ENCODE results near the gene PKNOX2. TPM values are rescaled to one million over a fixed set of nuclear protein-coding genes. Genes with fewer than 3 reads are reported as not detected.

PKNOX2 gene
- total and polyA plus RNA-seq, 4 donors: 0.14 to 0.29 (median 0.24) TPM

DNA sequence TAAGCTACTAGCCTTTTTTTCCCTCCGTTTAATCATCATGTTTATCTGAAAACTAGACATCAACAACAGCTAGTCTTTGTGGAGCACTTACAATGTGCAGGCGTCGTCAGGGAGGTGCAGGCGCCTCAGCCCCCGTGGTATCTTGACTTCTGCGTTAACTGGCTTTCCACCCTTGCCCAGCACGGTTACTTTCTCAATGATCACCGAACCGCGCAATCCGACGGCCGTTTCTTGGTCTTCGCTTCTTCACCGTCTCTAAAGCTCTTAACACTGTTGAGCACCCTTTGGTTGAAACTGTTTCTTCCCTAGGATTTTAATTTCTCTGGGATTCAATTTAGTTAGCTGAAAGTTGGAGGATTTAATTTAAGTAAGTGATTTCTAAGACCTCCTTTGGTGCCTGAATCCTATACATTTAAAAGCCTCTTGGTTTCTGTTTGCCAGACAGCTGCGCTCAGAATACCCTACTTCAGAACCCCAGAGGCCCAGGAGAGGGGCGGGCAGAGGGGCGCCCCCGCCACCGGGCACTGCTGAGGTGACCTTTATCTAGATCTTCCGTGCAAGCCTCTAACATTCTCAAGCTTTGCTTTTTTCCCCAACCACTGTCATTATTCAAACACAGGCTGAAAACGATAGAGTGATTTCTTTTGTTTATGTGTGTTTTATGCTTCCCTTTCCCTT is 35.1 kb upstream of the PKNOX2 start:
- Histone ChIP-seq H3K9me3 (ENCODE audit: control insufficient read depth in 4 of 4, low read length in 3 of 4) (no peaks in the 10 kb centered on the region), H3K27ac (ENCODE audit: low read depth in 1 of 2, low read length in 2 of 2) (no peak overlapping the region), H3K27me3 (ENCODE audit: control insufficient read depth in 4 of 4, insufficient read depth in 4 of 4, low read length in 3 of 4) (no peaks in the 10 kb centered on the region), H3K36me3 (ENCODE audit: control insufficient read depth in 4 of 4, insufficient read depth in 3 of 4, low read depth in 1 of 4, low read length in 3 of 4) (no peaks in the 10 kb centered on the region), H3K9ac (ENCODE audit: low read depth in 1 of 2, low read length in 2 of 2) (no peak overlapping the region), H3K4me1 (ENCODE audit: control insufficient read depth in 4 of 4, insufficient read depth in 4 of 4, low read length in 3 of 4) (peaks cover 0 to 1% (median 0%) of the 10 kb centered on the region in 4 donors), H3K4me3 (ENCODE audit: low read depth in 1 of 3, low read length in 3 of 3) (no peak overlapping the region)
- no peak for DNase-seq (ENCODE audit: low spot score)
- 83% methylated on average over 22 of the region's 22 CpGs for WGBS
- TF ChIP-seq FOXA1 (IDR thresholded peaks at IDR 0.05): no peak
- no peak for TF ChIP-seq FOXA2 (IDR thresholded peaks at IDR 0.05)
- TF ChIP-seq JUND (IDR thresholded peaks at IDR 0.05): no peak
- TF ChIP-seq HNF4G (IDR thresholded peaks at IDR 0.05): no peak
- TF ChIP-seq MAX (IDR thresholded peaks at IDR 0.05): no peak
- TF ChIP-seq HNF4A (conservative IDR thresholded peaks at IDR 0.05): no peak
- TF ChIP-seq YY1 (IDR thresholded peaks at IDR 0.05): no peak
- no peak for TF ChIP-seq TAF1 (conservative IDR thresholded peaks at IDR 0.05)
- TF ChIP-seq, protein P1, sequence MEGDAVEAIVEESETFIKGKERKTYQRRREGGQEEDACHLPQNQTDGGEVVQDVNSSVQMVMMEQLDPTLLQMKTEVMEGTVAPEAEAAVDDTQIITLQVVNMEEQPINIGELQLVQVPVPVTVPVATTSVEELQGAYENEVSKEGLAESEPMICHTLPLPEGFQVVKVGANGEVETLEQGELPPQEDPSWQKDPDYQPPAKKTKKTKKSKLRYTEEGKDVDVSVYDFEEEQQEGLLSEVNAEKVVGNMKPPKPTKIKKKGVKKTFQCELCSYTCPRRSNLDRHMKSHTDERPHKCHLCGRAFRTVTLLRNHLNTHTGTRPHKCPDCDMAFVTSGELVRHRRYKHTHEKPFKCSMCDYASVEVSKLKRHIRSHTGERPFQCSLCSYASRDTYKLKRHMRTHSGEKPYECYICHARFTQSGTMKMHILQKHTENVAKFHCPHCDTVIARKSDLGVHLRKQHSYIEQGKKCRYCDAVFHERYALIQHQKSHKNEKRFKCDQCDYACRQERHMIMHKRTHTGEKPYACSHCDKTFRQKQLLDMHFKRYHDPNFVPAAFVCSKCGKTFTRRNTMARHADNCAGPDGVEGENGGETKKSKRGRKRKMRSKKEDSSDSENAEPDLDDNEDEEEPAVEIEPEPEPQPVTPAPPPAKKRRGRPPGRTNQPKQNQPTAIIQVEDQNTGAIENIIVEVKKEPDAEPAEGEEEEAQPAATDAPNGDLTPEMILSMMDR (IDR thresholded peaks at IDR 0.05; ENCODE audit: low read depth, low read length, missing input control): no peak
- no peak for TF ChIP-seq GABPA (IDR thresholded peaks at IDR 0.05 in 1 of 2, conservative IDR thresholded peaks at IDR 0.05 in 1 of 2)
- no peak for TF ChIP-seq SP1 (IDR thresholded peaks at IDR 0.05)
- TF ChIP-seq EGR1 (IDR thresholded peaks at IDR 0.05; ENCODE audit: low read depth in 2 of 2): no peak
- no peak for TF ChIP-seq NR2F2 (IDR thresholded peaks at IDR 0.05)
- TF ChIP-seq REST (IDR thresholded peaks at IDR 0.05): no peak
- TF ChIP-seq, protein P2, sequence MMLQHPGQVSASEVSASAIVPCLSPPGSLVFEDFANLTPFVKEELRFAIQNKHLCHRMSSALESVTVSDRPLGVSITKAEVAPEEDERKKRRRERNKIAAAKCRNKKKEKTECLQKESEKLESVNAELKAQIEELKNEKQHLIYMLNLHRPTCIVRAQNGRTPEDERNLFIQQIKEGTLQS (IDR thresholded peaks at IDR 0.05): no peak

- WGBS: 55% methylated on average over 1 of the region's 1 CpG
- TF ChIP-seq TAF1 (conservative IDR thresholded peaks at IDR 0.05) (no peak), GABPA (IDR thresholded peaks at IDR 0.05 in 1 of 2, conservative IDR thresholded peaks at IDR 0.05 in 1 of 2) (no peak), REST (IDR thresholded peaks at IDR 0.05) (no peak), SP1 (IDR thresholded peaks at IDR 0.05) (no peak), JUND (IDR thresholded peaks at IDR 0.05) (no peak), RAD21 (IDR thresholded peaks at IDR 0.05) (no peak)
- TF ChIP-seq, protein P1 (IDR thresholded peaks at IDR 0.05; ENCODE audit: low read depth, low read length, missing input control): no peak
- TF ChIP-seq, protein P2 (IDR thresholded peaks at IDR 0.05): no peak
- TF ChIP-seq, protein P3, sequence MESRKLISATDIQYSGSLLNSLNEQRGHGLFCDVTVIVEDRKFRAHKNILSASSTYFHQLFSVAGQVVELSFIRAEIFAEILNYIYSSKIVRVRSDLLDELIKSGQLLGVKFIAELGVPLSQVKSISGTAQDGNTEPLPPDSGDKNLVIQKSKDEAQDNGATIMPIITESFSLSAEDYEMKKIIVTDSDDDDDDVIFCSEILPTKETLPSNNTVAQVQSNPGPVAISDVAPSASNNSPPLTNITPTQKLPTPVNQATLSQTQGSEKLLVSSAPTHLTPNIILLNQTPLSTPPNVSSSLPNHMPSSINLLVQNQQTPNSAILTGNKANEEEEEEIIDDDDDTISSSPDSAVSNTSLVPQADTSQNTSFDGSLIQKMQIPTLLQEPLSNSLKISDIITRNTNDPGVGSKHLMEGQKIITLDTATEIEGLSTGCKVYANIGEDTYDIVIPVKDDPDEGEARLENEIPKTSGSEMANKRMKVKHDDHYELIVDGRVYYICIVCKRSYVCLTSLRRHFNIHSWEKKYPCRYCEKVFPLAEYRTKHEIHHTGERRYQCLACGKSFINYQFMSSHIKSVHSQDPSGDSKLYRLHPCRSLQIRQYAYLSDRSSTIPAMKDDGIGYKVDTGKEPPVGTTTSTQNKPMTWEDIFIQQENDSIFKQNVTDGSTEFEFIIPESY (IDR thresholded peaks at IDR 0.05): no peak
Measured at GRCh38 chr11:125132071-125132470, 32.5 kb upstream of the PKNOX2 start.

More at GRCh38 chr11:125132071-125132470, 32.5 kb upstream of the PKNOX2 start:
- no peaks in the 10 kb centered on the region for H3K36me3 ChIP-seq (ENCODE audit: control insufficient read depth in 4 of 4, insufficient read depth in 3 of 4, low read depth in 1 of 4, low read length in 3 of 4)
- H3K9ac ChIP-seq (ENCODE audit: low read depth in 1 of 2, low read length in 2 of 2): no peak overlapping the region
- H3K27me3 ChIP-seq (ENCODE audit: control insufficient read depth in 4 of 4, insufficient read depth in 4 of 4, low read length in 3 of 4): no peaks in the 10 kb centered on the region
- H3K27ac ChIP-seq (ENCODE audit: low read depth in 1 of 2, low read length in 2 of 2): no peak overlapping the region
- no peak for DNase-seq (ENCODE audit: low spot score)
- no peaks in the 10 kb centered on the region for H3K4me1 ChIP-seq (ENCODE audit: control insufficient read depth in 4 of 4, insufficient read depth in 4 of 4, low read length in 3 of 4)
- no peak overlapping the region for H3K4me3 ChIP-seq (ENCODE audit: low read depth in 1 of 3, low read length in 3 of 3)
- H3K9me3 ChIP-seq (ENCODE audit: control insufficient read depth in 4 of 4, low read length in 3 of 4): no peaks in the 10 kb centered on the region
